Parathyroid adenoma (tissue), 2 donors: ENCODE measurements around the gene ZNF629.

Source experiments
- H2AFZ ChIP-seq: fragments of 300-600 bp; sonication (generic); one replicate; pipeline ENCODE4 v1.7.0; 2017; ENCODE audit warnings: antibody characterized with exemption, mild to moderate bottlenecking
- H3K27ac ChIP-seq: fragments of 300-600 bp; sonication (generic); one replicate; pipeline ENCODE4 v1.7.0; 2017
- H3K27me3 ChIP-seq: fragments of 300-600 bp; sonication (generic); one replicate; pipeline ENCODE4 v1.7.0; 2017; ENCODE audit warnings: low read length; ENCODE audit not compliant: control insufficient read depth, insufficient read depth
- H3K36me3 ChIP-seq: fragments of 300-600 bp; sonication (generic); one replicate; pipeline ENCODE4 v1.7.0; 2017; ENCODE audit warnings: low read length; ENCODE audit not compliant: control insufficient read depth, insufficient read depth
- H3K4me1 ChIP-seq: fragments of 300-600 bp; sonication (generic); one replicate; pipeline ENCODE4 v1.7.0; 2017; ENCODE audit warnings: control low read depth
- H3K4me2 ChIP-seq: fragments of 300-600 bp; sonication (generic); one replicate; pipeline ENCODE4 v1.7.0; 2017; ENCODE audit warnings: low read length
- H3K4me3 ChIP-seq: fragments of 300-600 bp; sonication (generic); one replicate; pipeline ENCODE4 v1.7.0; 2017; ENCODE audit warnings: low read depth, low read length
- H3K79me2 ChIP-seq: fragments of 300-600 bp; sonication (generic); one replicate; pipeline ENCODE4 v1.7.0; 2017; ENCODE audit warnings: control low read depth
- H3K9ac ChIP-seq: fragments of 300-600 bp; sonication (generic); one replicate; pipeline ENCODE4 v1.7.0; 2017; ENCODE audit warnings: mild to moderate bottlenecking
- H3K9me3 ChIP-seq: fragments of 300-600 bp; sonication (generic); one replicate; pipeline ENCODE4 v1.7.0; 2017; ENCODE audit warnings: low read length; ENCODE audit not compliant: control insufficient read depth
- TF ChIP-seq, protein P1 (sequence below): fragments of 300-600 bp; sonication (generic); IDR thresholded peaks from one replicate; pipeline ENCODE4 v1.7.0; 2017; ENCODE audit warnings: antibody characterized with exemption, mild to moderate bottlenecking
- donor health status: primary hyperparathyroidism.

The ZNF629 gene

DNA sequence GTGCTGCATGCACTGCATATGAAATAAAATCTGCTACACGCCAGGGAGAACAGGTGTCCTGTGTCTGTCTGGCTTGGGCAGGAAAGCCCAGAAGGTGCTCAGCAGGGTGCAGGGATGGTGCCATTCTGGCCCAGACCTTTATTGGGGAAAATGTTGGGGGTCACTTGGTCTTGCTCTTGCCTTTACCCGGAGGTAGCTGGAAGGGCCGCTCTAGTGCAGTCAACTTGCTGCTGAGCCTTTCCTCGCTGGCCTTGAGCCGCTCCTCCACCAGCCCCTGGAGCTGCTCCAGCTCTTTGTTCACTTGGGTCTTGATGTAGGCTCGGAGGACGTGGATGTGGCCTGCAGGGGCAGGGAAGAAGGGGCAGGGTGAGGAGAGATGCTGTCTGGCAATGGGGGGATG, 29.7 kb downstream of the ZNF629 start:
- Histone ChIP-seq H3K36me3 (no peaks in the 10 kb centered on the region), H3K27ac (no peak overlapping the region), H3K4me3 (no peak overlapping the region), H2AFZ (no peak overlapping the region), H3K9ac (no peak overlapping the region), H3K4me2 (no peak overlapping the region), H3K79me2 (peaks cover 3% of the 10 kb centered on the region), H3K9me3 (no peaks in the 10 kb centered on the region), H3K4me1 (peaks cover 3% of the 10 kb centered on the region), H3K27me3 (no peaks in the 10 kb centered on the region)
- TF ChIP-seq, protein P1, sequence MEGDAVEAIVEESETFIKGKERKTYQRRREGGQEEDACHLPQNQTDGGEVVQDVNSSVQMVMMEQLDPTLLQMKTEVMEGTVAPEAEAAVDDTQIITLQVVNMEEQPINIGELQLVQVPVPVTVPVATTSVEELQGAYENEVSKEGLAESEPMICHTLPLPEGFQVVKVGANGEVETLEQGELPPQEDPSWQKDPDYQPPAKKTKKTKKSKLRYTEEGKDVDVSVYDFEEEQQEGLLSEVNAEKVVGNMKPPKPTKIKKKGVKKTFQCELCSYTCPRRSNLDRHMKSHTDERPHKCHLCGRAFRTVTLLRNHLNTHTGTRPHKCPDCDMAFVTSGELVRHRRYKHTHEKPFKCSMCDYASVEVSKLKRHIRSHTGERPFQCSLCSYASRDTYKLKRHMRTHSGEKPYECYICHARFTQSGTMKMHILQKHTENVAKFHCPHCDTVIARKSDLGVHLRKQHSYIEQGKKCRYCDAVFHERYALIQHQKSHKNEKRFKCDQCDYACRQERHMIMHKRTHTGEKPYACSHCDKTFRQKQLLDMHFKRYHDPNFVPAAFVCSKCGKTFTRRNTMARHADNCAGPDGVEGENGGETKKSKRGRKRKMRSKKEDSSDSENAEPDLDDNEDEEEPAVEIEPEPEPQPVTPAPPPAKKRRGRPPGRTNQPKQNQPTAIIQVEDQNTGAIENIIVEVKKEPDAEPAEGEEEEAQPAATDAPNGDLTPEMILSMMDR, result no peak

DNA sequence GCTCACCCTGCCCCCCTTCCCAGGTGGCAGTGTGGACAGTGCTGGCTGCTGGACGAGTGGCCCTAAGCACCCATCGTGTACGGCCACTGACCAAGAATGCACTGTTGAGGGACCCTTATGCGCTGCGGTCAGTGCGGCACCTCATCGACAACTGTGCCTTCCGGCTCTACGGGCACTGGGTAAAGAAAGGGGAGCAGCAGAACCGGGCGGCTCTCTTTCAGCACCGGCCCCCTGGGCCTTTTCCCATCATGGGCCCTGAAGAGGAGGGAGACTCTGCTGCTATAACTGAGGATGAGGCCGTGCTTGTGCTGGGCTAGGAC, 30.3 kb downstream of the ZNF629 start:
- H3K79me2 ChIP-seq, result peaks cover 3% of the 10 kb centered on the region
- no peaks in the 10 kb centered on the region for H3K9me3 ChIP-seq
- H3K4me2 ChIP-seq, result no peak overlapping the region
- no peaks in the 10 kb centered on the region for H3K27me3 ChIP-seq
- no peak overlapping the region for H3K4me3 ChIP-seq
- TF ChIP-seq, protein P1, result no peak
- H3K36me3 ChIP-seq, result no peaks in the 10 kb centered on the region
- no peak overlapping the region for H3K27ac ChIP-seq
- peaks cover 3% of the 10 kb centered on the region for H3K4me1 ChIP-seq
- no peak overlapping the region for H2AFZ ChIP-seq
- no peak overlapping the region for H3K9ac ChIP-seq

DNA sequence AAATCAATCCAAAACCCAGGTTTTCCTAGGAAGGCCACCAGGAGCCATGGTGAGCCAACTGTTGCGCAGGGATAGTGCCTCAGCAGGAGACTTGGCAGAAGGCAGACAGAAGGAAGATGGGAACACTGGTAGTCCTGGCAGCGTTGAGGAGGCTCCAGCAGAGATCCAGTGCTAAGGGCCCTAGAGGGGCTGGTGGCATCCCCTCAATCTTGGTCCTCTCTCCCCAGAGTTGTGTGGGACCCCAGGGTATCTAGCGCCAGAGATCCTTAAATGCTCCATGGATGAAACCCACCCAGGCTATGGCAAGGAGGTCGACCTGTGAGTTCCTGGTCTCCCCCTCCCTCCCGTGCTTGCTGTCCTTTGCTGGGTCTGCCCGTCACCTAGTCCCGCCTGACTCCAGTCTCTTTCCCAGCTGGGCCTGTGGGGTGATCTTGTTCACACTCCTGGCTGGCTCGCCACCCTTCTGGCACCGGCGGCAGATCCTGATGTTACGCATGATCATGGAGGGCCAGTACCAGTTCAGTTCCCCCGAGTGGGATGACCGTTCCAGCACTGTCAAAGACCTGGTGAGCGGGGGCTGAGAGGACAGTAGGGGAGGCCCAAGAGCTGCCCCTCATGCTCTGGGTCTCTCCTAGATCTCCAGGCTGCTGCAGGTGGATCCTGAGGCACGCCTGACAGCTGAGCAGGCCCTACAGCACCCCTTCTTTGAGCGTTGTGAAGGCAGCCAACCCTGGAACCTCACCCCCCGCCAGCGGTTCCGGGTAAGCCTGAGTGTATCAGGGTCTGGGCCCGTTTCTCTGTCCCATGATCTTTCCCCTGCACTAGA, 30.8 kb downstream of the ZNF629 start:
- peaks cover 3% of the 10 kb centered on the region for H3K79me2 ChIP-seq
- H3K4me2 ChIP-seq, result no peak overlapping the region
- H3K36me3 ChIP-seq, result no peaks in the 10 kb centered on the region
- no peak overlapping the region for H3K9ac ChIP-seq
- H3K4me1 ChIP-seq, result peaks cover 3% of the 10 kb centered on the region
- H3K27ac ChIP-seq, result no peak overlapping the region
- no peak overlapping the region for H3K4me3 ChIP-seq
- H2AFZ ChIP-seq, result no peak overlapping the region
- no peaks in the 10 kb centered on the region for H3K9me3 ChIP-seq
- TF ChIP-seq, protein P1, result no peak
- no peaks in the 10 kb centered on the region for H3K27me3 ChIP-seq

DNA sequence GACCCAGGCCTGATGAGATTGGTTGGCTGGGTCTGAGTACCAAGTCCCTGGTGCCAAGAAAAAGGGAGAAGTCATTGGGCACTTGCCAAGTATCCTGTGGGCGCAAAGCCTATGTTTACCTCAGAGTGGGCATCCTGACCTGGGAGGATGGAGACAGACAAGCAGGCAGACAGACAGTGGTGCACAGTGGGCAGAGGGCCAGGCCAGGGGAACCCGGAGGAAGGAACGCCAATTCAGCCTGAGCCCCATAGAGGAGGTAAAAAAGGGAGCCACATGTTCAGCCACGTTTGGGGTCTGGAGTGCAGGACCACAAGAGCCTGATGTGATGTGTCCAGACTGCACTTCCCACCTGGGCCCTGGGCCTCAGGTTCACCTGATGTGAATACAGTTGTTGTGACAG, 33.4 kb downstream of the ZNF629 start:
- Histone ChIP-seq H2AFZ (no peak overlapping the region), H3K4me2 (no peak overlapping the region), H3K4me1 (no peaks in the 10 kb centered on the region), H3K4me3 (no peak overlapping the region), H3K27me3 (no peaks in the 10 kb centered on the region), H3K79me2 (peaks cover 3% of the 10 kb centered on the region), H3K9ac (no peak overlapping the region), H3K36me3 (no peaks in the 10 kb centered on the region), H3K27ac (no peak overlapping the region), H3K9me3 (no peaks in the 10 kb centered on the region)
- TF ChIP-seq, protein P1, result no peak

DNA sequence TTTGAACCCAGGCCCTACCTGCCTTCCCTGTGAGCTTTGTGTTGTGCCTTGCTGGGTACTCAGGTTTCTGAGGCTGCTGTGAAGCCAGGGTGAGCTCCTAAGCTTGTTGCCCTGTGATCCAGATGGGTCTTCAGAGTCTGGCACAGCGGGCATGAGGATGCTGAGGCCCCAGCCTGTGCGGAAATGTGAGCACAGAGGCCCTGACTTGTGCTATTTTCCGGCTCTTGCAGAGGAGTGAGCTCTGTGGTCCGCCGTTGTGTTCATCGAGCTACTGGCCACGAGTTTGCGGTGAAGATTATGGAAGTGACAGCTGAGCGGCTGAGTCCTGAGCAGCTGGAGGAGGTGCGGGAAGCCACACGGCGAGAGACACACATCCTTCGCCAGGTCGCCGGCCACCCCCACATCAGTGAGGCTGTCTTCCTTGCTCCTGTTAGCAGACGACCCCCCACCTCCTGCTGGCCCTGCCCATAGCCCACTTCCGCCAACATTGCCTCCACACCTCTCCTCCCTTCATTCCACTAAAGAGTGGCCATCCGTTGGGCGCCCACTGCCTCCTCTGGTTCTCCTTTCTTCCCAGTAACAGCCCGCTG, 36.0 kb downstream of the ZNF629 start:
- H3K4me2 ChIP-seq, result no peak overlapping the region
- no peak overlapping the region for H2AFZ ChIP-seq
- no peak overlapping the region for H3K27ac ChIP-seq
- H3K36me3 ChIP-seq, result no peaks in the 10 kb centered on the region
- H3K4me1 ChIP-seq, result peaks cover 2% of the 10 kb centered on the region
- H3K79me2 ChIP-seq, result peaks cover 3% of the 10 kb centered on the region
- no peak overlapping the region for H3K9ac ChIP-seq
- no peaks in the 10 kb centered on the region for H3K9me3 ChIP-seq
- H3K27me3 ChIP-seq, result no peaks in the 10 kb centered on the region
- H3K4me3 ChIP-seq, result no peak overlapping the region
- TF ChIP-seq, protein P1, result no peak
